GM18505 (cell line): ENCODE results near the gene CEBPG.

Source experiments
- ATAC-seq: cut with Tn5 transposase; IDR thresholded peaks from one replicate; pipeline ENCODE4 v1.9.1; 2021; ENCODE audit not compliant: unreplicated experiment
- POLR2A ChIP-seq: IDR thresholded peaks from 4 replicates; pipeline ENCODE4 v1.6.1; 2011; ENCODE audit warnings: borderline replicate concordance; ENCODE audit not compliant: insufficient read depth, insufficient read length; ENCODE audit errors: extremely low read depth

CEBPG gene

DNA sequence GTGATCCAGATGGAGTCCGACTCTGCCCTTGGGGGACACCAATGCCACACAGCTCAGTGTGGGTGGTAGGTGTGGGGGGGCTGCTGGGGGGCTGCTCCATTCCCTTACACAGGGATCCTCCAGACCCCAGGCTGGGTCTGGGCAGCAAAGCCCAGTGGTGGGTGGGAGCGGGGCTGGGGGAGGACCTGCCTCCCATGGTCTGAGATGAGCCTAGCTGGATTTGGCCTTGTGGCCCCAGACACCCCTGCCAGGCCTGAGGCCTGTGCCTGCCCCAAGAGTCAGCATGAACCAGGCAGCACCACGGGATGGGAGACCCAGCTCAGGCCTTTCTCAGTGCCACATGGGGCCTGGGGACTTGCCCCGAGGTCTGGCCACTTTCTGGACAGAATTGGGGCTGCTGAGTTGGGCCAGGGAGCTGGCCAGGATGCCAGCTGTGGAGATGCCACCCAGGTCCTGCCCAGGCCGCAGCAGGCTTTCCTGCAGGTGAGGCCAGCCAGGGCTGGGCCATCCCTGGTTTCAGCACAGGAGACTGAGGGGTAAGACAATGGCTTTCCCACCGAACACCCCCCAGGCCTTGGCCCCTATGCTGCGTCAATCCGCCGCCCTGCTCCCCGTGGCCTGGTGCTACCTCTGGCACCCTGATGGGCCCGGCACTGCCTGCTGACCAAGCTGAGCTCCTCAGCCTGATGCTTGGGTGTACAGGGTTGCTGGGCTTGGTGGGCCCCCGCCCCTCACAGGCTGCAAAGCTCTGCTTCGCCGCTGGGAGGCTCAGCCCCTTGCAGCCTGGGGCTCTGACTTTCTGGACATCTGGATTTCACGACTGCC, 24.2 kb downstream of the CEBPG start:
- TF ChIP-seq POLR2A: no peak
- no peak for ATAC-seq

DNA sequence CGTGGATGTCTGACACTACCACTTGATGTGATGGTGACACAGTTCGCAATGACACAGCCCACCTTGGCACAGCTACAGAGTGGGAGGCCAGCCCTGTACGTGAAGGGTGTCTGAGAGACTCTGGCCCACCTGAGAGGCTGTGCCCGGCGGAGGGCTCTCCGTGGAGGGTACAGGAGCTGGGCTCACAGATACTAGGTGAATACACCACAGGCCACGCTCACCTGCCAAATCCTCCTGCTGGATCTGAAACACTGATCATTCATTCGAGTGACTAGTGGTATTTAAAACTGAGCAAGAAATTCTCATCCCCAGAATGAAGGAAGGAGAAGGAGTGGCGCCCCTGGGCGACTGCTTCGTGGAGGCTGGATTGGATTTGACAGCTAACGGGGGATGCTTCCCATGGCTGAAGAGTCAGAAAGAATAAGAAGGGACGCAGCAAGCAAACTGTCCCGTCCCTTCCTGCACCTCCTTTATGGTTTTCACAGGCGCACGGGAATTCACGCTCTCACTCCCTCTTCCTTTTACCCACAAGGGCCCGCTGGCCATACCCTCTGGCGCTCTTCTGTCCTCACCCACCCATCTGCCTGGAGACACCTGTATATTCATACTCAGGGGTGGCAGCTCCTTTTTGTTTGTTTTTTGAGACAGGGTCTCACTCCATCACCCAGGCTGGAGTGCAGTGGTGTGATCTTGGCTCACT, 25.0 kb downstream of the CEBPG start:
- TF ChIP-seq POLR2A: no peak
- ATAC-seq: no peak

DNA sequence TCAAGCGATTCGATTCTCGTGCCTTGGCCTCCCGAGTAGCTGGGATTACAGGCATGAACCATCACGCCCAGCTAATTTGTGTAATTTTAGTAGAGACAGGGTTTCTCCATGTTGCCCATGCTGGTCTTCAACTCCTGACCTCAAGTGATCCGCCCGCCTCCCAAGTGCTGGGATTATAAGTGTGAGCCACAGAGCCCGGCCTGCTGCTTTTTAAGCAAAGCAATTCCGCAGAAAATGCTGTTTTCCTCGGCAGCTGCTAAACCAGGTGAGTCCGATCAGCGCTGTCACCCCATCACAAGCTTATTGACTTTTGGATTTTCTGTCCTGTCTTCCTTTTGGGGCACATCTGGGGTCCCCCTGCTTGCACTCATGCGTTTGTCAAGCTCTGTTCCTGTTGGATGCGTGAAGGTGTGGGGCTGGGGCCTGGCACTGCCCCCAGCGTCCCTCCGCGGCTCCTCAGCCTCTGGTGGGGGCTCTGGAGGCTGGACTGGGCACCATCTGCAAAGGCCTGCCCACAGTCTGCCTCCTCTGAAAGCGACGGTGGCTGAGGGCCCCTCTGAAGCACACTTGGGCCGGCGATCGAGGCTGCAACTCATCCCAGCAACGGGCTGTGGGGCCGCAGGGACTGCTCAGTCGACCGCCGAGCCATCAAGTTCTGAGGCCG, 25.7 kb downstream of the CEBPG start:
- ATAC-seq: no peak
- TF ChIP-seq POLR2A: no peak

DNA sequence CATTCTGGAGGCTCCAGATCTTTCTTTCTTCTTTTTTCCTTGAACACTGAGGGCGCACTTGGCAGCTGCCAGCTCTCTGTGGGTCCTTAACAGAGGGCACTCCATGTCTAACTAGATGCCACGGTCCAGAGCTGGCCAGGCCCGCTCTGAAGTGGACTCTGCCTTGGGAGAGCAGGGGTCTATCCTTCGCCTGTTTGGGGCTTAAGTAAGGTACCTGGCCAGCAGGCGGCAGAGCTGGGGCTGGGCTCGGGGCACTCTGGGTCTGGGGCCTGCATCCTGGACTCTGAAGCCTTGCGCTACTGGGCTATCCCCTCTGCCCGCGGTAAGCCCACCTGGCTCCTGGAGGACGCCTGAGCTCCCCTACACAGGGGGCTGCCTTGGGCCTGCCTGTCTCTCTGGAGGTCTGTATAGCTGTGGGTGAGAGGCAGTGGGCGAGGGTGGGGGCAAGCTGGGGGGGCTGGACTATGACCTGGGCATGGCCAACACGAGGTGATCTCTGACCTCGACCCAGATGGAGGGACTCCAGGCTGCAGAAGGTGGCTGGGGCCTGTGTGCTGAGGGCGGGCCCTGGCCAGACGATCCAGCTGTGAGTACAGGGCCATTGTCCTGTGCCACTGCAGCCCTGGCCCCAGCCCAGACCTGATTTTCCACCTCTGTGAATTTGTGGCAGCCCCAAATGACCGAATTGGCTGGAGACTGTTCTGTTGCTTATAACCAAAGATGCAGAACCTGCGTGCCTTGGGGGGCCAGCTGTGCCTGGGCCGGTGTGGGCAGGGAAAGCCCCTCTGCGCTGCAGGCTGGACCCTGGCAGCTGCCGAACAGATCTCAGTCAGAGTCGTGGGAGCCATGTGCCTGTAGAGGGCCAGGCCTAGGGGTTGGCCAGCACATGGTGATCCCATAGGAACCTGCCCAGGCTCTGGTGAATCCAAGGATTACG, 26.5 kb downstream of the CEBPG start:
- TF ChIP-seq POLR2A: no peak
- ATAC-seq: no peak

DNA sequence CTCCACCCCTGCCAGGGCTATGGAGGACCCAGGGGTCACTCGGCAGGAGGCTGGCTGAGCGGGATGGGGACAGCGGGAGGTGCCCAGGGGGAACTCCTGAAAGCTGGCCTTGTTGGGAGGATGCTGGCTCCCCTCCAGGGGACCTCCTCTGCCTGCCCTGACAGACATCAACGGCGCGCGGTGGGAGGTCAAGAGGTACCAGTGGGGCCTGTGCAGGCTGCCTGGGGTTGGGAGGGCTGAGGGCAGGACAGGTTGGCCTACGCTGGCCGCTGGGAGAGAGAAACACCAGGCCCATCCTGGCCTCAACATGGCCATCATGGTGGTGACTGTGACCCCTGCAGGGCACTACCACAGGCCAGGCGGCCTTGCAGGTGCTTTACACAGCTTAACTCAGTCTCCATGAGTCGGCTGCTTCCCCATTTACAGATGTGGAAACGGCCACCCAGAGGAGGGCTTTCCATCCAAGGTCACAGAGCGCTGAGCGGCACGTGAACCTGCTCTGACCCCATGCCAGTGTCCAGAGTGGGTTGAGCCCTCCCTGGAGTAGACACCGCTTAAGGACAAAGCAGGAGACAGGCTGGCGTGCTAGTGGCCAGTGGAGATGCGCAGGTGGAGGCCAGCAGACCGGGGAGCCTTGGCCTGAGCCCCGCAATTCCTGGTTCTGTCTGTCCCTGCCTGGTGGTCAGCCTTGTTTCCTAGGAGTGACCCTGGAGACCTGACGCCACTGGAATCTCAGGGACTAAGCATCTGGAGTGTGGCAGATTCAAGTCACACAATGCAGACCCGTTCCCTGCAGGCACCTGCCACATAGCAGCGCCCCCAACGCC, 27.6 kb downstream of the CEBPG start:
- no peak for TF ChIP-seq POLR2A
- ATAC-seq: no peak

DNA sequence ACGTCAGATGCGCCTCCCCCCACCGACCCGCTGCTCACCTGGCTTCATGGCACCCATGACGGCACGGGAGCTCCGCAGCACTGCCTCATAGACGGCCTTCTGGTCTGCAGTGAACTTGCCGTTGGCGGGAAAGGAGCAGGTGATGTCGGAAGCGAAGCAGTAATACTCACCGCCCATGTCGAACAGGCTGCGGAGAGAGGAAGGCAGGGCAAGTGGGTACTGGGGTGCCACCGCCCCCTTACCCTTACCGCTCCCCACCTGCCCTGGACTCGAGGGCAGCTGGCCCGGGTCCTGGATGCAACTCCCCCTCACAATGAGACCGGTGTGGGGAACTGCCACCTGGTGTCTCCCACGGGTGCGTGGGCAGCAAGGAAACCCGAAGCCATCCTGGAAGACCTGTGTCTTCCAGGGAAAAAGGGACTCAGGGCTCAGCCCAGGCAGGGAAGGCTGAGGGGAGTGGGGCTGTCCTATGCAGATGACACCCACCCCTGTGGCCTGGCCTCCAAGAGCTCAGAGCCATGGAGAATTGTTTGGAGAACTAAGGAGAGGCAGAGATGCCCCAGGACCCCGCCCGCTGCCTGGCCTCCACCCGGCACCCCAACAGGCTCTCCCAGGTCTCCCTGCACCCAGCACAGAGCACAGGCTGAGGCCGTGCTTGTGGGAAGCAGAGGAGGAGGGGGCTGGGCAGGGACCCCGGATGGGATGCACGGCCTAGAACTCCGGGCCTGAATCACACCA, 28.3 kb downstream of the CEBPG start:
- ATAC-seq: no peak

DNA sequence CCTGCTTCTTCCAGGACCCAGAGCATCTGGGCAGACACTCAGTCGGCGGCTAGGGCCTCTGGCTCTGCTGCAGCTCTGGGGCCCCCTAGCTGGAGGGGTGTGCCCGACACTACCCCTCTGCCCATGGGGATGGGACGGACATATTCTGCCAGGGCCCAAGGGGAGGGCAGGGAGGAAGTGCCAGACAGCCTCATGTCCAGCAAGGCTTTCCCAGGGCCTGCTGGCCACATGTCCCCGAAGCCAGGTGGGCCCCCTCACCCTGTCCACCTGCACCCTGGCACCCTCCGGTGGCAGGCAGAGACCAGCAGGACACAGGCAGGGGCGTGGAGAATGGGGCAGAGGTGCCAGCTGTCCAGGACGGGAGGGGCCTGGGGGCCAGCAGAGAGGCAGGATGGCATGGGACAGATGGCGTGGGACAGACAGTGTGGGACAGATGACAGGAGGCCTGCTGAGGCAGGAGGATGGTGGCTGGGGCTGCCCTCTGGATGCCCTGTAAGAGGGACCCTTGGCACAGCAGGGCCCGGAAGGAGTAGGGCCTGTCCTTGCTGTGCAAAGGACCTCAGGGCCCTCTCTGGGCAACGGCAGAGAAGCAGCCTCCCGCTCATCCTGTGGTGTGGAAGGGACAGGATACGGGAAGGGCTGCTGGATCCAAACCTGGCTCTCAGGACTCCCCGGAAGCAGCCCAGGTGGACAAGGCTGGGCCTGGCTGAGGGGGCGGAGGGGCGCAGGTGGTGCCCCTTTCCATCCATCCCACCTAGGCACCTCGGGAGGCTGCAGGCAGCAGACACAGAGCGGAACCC, 29.1 kb downstream of the CEBPG start:
- ATAC-seq: no peak
- TF ChIP-seq POLR2A: no peak

More for the DNA sequence above, 28.3 kb downstream of the CEBPG start:
- TF ChIP-seq POLR2A: no peak

DNA sequence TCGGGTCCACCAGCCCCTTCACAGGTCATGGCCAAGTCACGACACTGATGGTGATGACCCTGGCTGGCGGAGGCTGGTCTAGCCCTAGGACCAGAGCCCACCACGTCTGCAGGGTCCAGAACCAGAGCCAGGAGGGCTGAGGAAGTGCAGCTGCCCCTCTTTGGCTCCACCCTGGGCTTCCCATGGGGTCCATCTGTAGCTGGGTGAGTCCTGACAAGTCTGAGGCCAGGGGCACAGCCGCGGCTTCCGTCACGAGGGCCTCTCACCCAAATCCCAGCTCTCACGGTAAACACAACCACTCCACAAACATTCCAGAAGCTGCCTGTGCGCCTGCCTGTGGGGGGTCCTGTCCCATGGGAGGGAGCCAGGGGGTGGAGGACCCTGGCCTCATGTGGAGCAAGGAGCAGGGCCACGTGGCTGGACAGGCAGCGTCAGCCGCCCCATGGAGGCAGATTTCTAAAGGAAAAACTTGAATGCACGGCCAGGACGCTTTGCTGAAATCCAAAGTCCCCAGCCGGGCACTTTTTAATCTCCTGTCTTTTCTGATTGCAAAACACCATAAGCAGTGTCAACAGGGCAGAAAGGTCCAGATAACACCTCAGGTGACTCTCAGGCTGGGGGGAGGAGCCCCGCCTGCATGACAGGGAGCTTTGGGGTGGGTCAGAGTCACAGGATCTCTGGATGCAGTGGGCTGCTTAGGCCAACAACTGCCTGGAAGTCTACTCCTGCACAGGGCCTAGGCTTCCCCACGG, 29.9 kb downstream of the CEBPG start:
- no peak for ATAC-seq
- no peak for TF ChIP-seq POLR2A

DNA sequence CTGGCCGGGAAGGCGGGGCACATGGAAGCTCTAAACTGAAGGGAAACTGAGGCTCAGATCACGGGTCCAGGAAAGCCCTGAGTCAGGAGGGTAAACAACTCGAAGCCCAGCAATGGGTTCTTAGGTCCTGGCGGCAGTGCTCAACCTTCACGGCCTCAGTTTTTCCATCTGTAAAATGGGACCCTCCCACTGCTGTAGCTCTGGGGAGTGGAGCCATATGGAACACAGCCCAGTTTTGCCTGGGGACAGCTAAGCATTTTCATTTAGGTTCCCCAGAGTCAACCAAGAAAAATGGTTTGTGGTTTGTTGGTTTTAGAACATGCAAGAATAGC, 30.4 kb downstream of the CEBPG start:
- TF ChIP-seq POLR2A: no peak
- ATAC-seq: no peak

DNA sequence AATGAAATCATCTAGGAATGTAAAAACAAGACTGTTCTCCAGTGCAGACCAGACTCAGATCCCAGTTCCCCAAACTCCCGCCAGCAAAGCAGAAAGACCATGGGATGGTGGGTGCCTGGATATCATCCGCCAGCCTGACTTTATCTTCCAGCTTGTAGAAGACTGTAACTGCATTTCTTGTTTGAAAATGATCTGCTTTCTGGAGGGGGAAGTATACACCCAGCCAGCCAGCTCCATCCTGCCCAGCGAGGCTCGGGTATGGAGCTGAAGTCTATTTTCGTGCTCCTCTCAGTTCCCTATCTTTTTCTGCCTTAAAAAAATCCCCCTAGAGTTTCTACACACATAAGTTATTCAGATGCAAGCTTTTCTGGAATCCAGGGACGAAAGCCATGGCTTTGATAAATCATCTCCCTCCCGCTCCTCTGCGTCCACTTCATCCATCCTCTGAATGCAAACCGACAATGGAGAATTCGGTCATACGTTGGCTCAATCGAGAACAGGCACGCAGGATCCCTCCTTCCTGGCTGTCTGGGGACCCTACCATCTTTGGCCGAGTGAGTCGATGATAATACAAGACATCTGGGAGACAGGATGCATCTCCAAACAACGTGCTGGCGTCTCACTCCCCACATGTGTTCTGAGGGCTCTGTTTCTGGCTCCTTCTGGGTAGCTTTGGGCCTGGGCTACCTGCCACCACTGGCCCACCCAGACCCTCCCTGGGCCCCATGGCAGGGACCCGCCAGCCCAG, 31.2 kb downstream of the CEBPG start:
- ATAC-seq: no peak
- TF ChIP-seq POLR2A: no peak
